Adrenal gland (tissue), 5 donors: ENCODE data around the gene TMEM258.

Source experiments
- POLR2A ChIP-seq, 2 donors: fragments of 450-650 bp; IDR thresholded peaks; one replicate each; pipeline ENCODE4 v1.6.1; 2017; ENCODE audit warnings: antibody characterized with exemption in 2 of 2, mild to moderate bottlenecking in 2 of 2, moderate library complexity in 1 of 2
- TF ChIP-seq, protein P1 (sequence below), 6 experiments: fragments of 450-650 bp in 4 of 6; fragments of 200-600 bp in 2 of 6; sonication (generic) in 1 of 6; IDR thresholded peaks; 1 replicate in 5 of 6; 2 replicates in 1 of 6; pipeline versions ENCODE4 v1.5.1 to v1.8.0; 2016 to 2021; ENCODE audit warnings: antibody characterized with exemption in 6 of 6, mild to moderate bottlenecking in 2 of 6, moderate library complexity in 1 of 6
- donor health status: DM: no; HTN: no; CAD: no.

DNA sequence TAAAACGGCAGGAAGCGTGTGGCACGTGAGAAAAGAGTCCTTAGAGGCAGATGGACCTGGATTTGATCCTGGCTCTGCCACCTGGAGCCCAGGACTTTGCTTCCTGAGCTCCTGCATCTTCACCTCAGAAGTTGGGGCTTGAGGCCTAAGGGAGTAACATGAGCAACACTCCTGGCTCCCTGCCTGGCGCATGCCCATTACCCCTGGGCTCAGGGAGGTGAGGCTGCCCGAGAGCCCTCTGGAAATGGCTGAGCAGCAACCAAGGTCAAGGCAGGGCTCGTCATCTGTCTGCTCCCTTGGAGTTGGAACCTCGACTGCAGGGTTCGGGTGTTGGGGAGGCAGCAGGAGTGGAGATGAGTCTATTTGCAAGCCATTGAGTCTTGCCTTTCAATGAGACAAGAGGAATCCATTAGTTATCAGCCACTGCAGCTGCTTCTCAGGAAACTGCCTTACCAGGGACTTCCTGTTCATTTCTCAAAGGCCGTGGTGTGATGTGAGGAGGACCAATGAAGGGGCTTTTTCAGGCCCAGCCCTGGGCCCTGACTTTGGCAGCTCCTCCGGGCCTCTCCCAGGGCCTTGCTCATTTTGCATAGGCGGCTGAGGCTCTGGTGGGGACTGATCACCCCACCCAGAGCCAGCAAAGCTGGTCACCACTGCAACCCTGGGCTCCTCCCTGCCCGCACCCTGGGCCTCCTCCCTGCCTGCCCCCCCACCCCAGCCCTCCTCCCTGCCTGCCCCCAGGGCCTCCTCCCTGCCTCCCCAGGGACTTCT, 42.1 kb upstream of the TMEM258 start:
- peak in 1 of 2 donors; percentile 33 for TF ChIP-seq POLR2A (IDR thresholded peaks at IDR 0.05)
- TF ChIP-seq, protein P1, sequence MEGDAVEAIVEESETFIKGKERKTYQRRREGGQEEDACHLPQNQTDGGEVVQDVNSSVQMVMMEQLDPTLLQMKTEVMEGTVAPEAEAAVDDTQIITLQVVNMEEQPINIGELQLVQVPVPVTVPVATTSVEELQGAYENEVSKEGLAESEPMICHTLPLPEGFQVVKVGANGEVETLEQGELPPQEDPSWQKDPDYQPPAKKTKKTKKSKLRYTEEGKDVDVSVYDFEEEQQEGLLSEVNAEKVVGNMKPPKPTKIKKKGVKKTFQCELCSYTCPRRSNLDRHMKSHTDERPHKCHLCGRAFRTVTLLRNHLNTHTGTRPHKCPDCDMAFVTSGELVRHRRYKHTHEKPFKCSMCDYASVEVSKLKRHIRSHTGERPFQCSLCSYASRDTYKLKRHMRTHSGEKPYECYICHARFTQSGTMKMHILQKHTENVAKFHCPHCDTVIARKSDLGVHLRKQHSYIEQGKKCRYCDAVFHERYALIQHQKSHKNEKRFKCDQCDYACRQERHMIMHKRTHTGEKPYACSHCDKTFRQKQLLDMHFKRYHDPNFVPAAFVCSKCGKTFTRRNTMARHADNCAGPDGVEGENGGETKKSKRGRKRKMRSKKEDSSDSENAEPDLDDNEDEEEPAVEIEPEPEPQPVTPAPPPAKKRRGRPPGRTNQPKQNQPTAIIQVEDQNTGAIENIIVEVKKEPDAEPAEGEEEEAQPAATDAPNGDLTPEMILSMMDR (IDR thresholded peaks at IDR 0.05), result peak in 1 of 6 experiments; percentile 1
